Activated B cell treated with CpG ODN at 0.5 μM for 24 hours (primary cell): Measurements from ENCODE around the gene EBNA1BP2. TPM values are rescaled to one million over a fixed set of nuclear protein-coding genes. Genes with fewer than 3 reads are reported as not detected.

Experiments used
- ATAC-seq: fragments of 200-7000 bp; cut with Tn5 transposase; one replicate; pipeline ENCODE4 v1.10.0; 2021; ENCODE audit warnings: low read depth, mild to moderate bottlenecking, moderate library complexity
- CTCF ChIA-PET: fragments of 350-600 bp; sonication (Branson Sonifier 250); formaldehyde crosslinking; loops from one replicate; lab custom pipeline; 2021; ENCODE audit warnings: antibody characterized with exemption; lab: Charles Lee
- POLR2A ChIA-PET: fragments of 350-600 bp; sonication (Branson Sonifier 250); formaldehyde crosslinking; loops from one replicate; lab custom pipeline; 2021; ENCODE audit warnings: antibody characterized with exemption; lab: Charles Lee
- DNase-seq: peaks from one replicate; pipeline ENCODE4 v3.0.0; 2022
- H3K27ac Mint-ChIP-seq: one replicate; pipeline ENCODE4 v1.8.0; 2020; ENCODE audit warnings: mixed read lengths
- H3K27me3 Mint-ChIP-seq: one replicate; pipeline ENCODE4 v1.8.0; 2021; ENCODE audit warnings: mixed read lengths
- H3K36me3 Mint-ChIP-seq: one replicate; pipeline ENCODE4 v1.8.0; 2021; ENCODE audit warnings: low read depth, mixed read lengths
- H3K4me1 Mint-ChIP-seq: one replicate; pipeline ENCODE4 v1.8.0; 2021; ENCODE audit warnings: mixed read lengths
- H3K4me3 Mint-ChIP-seq: one replicate; pipeline ENCODE4 v1.8.0; 2020; ENCODE audit warnings: mild to moderate bottlenecking, mixed read lengths
- H3K9me3 Mint-ChIP-seq: one replicate; pipeline ENCODE4 v1.8.0; 2020; ENCODE audit warnings: mixed read lengths
- CTCF ChIP-seq: fragments of 200-600 bp; IDR thresholded peaks from one replicate; pipeline ENCODE4 v1.8.0; 2022; ENCODE audit warnings: antibody characterized with exemption, mild to moderate bottlenecking
- intact Hi-C: fragments of 100-400 bp; cut with micrococcal nuclease; formaldehyde crosslinking; loops from one replicate; pipeline ENCODE4 v1.15.1; 2024
- total RNA-seq: library from RNA; stranded (reverse); gene quantifications from 2 replicates; pipeline ENCODE4 v1.2.3, GENCODE V29; 2022

Gene EBNA1BP2
- total RNA-seq, 1 donor from 2014 or later = 59.9 TPM

GRCh38 chr1:43188106-43188505, 16.0 kb upstream of the EBNA1BP2 start:
- H3K27ac Mint-ChIP-seq = no peak overlapping the region
- ChIA-PET POLR2A (no interaction called here), CTCF (no interaction called here)
- intact Hi-C loops = no loop called here
- peaks cover 6% of the 10 kb centered on the region for H3K9me3 Mint-ChIP-seq
- DNase-seq = no peak
- H3K4me3 Mint-ChIP-seq = no peak overlapping the region
- no peak for TF ChIP-seq CTCF
- no peak for ATAC-seq
- H3K36me3 Mint-ChIP-seq = no peaks in the 10 kb centered on the region
- H3K27me3 Mint-ChIP-seq = peaks cover 3% of the 10 kb centered on the region
- H3K4me1 Mint-ChIP-seq = no peaks in the 10 kb centered on the region

GRCh38 chr1:43184995-43185394, 12.9 kb upstream of the EBNA1BP2 start:
- Mint-ChIP-seq H3K36me3 (no peaks in the 10 kb centered on the region), H3K27ac (no peak overlapping the region), H3K27me3 (peaks cover 3% of the 10 kb centered on the region), H3K4me1 (no peaks in the 10 kb centered on the region), H3K9me3 (peaks cover under 1% of the 10 kb centered on the region), H3K4me3 (no peak overlapping the region)
- POLR2A ChIA-PET = no interaction called here
- intact Hi-C loops = no loop called here
- no peak for ATAC-seq
- no peak for TF ChIP-seq CTCF
- no peak for DNase-seq
- CTCF ChIA-PET = no interaction called here

- ChIA-PET POLR2A (no interaction called here), CTCF (no interaction called here)
- no peak for ATAC-seq
- TF ChIP-seq CTCF = no peak
- DNase-seq = no peak
- Mint-ChIP-seq H3K4me1 (no peaks in the 10 kb centered on the region), H3K36me3 (no peaks in the 10 kb centered on the region), H3K27me3 (no peaks in the 10 kb centered on the region), H3K27ac (no peak overlapping the region), H3K4me3 (no peak overlapping the region), H3K9me3 (no peaks in the 10 kb centered on the region)
- intact Hi-C loops = no loop called here
Observed at GRCh38 chr1:43184388-43184787, 12.3 kb upstream of the EBNA1BP2 start.

- ATAC-seq (no peak), DNase-seq (no peak)
- Mint-ChIP-seq H3K27ac (no peak overlapping the region), H3K27me3 (peaks cover 25% of the 10 kb centered on the region), H3K36me3 (no peaks in the 10 kb centered on the region), H3K9me3 (no peaks in the 10 kb centered on the region), H3K4me1 (peaks cover 4% of the 10 kb centered on the region), H3K4me3 (no peak overlapping the region)
- intact Hi-C loops = no loop called here
- no peak for TF ChIP-seq CTCF
- ChIA-PET POLR2A (no interaction called here), CTCF (no interaction called here)
Observed at GRCh38 chr1:43177691-43178090, 5.6 kb upstream of the EBNA1BP2 start.

- intact Hi-C loops = loop anchor here (5.0 kb wide), 1 partner anchor 532 kb away; the partner anchor contains the start of gene ST3GAL3
- no peak overlapping the region for H3K27ac Mint-ChIP-seq
- no peaks in the 10 kb centered on the region for H3K9me3 Mint-ChIP-seq
- ChIA-PET POLR2A (no interaction called here), CTCF (no interaction called here)
- peaks cover 18% of the 10 kb centered on the region for H3K36me3 Mint-ChIP-seq
- peaks cover 25% of the 10 kb centered on the region for H3K27me3 Mint-ChIP-seq
- DNase-seq (no peak), ATAC-seq (no peak)
- TF ChIP-seq CTCF = no peak
- H3K4me3 Mint-ChIP-seq = no peak overlapping the region
- peaks cover 27% of the 10 kb centered on the region for H3K4me1 Mint-ChIP-seq
Observed at GRCh38 chr1:43174873-43175272, 2.8 kb upstream of the EBNA1BP2 start.
